ENCODE results near the gene IMMT.

IMMT gene

DNA sequence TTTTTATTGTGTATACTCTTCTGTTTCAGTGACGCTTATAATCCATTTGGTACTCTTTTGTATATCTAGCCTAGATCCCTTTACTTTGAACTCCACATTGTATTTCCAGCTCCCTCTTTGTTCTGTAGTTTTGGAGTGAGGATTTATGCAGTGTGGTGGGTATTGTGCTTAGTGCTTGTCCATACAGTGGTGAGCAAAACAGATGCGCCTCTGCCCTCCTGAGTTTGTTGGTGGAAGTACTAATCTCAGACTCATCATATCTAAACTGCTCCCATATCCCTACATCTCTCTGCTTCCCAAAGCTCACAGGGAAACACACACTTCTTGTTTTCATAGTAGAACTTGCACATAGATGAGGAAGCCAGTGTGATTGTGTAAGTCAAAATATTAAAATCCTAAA is 77.1 kb downstream of the IMMT start:
- H3K27ac ChIP-seq = no peak overlapping the region
- TF ChIP-seq, protein P1, sequence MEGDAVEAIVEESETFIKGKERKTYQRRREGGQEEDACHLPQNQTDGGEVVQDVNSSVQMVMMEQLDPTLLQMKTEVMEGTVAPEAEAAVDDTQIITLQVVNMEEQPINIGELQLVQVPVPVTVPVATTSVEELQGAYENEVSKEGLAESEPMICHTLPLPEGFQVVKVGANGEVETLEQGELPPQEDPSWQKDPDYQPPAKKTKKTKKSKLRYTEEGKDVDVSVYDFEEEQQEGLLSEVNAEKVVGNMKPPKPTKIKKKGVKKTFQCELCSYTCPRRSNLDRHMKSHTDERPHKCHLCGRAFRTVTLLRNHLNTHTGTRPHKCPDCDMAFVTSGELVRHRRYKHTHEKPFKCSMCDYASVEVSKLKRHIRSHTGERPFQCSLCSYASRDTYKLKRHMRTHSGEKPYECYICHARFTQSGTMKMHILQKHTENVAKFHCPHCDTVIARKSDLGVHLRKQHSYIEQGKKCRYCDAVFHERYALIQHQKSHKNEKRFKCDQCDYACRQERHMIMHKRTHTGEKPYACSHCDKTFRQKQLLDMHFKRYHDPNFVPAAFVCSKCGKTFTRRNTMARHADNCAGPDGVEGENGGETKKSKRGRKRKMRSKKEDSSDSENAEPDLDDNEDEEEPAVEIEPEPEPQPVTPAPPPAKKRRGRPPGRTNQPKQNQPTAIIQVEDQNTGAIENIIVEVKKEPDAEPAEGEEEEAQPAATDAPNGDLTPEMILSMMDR (IDR thresholded peaks at IDR 0.05) = no peak
- no peak for TF ChIP-seq ZFX (IDR thresholded peaks at IDR 0.05; ENCODE audit: borderline replicate concordance)

DNA sequence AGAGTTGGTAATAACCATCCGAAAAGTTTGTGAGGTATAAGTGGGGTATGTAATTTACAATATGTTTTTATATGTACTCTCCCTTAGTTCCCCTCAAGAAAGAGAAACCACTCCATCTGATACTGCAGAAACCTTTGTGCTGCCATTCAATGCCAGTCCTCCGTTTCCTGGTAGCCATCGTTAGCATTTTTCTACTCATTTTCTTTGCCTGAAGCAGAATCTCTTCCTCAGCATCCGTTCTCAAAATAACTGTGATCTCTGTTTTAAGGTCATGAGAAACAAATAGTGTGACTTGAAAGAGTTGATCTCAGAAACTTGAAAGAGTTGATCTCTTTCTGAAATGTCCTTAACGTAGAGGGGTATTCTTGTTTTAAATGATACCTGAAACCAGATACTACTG is 88.2 kb downstream of the IMMT start:
- peak overlapping the region; percentile 74 for H3K27ac ChIP-seq
- TF ChIP-seq, protein P1 (IDR thresholded peaks at IDR 0.05) = no peak
- no peak for TF ChIP-seq ZFX (IDR thresholded peaks at IDR 0.05; ENCODE audit: borderline replicate concordance)

GRCh38 chr2:86105969-86106945 is 89.0 kb downstream of the IMMT start, which contains the start of gene PTCD3:
TSS of gene PTCD3 (plus strand) at chr2:86106235. CDS start at chr2:86106248, 13 bp downstream.
- H3K27ac ChIP-seq = peak within 1 kb of the TSS; percentile 74
- TF ChIP-seq, protein P1 (IDR thresholded peaks at IDR 0.05) = no peak
- no peak for TF ChIP-seq ZFX (IDR thresholded peaks at IDR 0.05; ENCODE audit: borderline replicate concordance)

DNA sequence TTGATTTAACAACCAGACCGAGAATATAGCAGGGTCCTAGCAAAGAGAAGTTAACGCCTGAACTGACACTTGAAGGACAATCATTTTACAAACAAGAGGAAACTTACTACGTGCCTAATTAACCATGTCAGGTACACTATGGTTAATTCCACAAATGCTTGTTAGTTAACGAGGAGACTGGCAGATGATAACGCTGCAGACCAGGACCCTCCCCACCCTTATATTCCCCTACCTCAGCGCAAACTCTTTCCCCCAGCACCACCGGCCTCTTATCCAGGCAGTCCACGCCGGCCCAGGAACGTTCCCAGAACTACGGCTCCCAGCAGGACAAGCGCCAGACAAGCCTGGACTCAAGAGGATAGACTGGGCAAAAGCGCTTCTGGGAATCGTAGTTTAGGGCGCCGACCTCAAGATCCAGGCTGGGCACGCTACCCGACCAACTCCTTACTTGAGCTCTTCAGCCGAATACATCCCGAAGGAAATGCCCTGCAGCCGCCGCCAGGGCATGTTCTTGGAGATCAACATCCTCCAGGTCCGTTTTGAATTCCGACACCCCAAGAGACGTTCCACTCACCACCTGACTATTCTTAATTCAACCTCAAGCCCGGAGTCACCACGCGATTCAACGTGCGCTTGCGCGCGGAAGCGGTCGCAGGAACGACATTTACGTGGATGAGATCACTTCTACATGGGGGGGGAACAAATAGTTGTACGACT is 89.9 kb downstream of the IMMT start, which contains the start of gene POLR1A:
TSS of gene POLR1A (minus strand) at position 635 of the 717 bp plus-strand sequence. CDS start at position 525, 110 bp downstream.
- no peak for TF ChIP-seq ZFX (IDR thresholded peaks at IDR 0.05; ENCODE audit: borderline replicate concordance)
- TF ChIP-seq, protein P1 (IDR thresholded peaks at IDR 0.05) = no peak
- peak within 1 kb of the TSS; percentile 74 for H3K27ac ChIP-seq

GRCh38 chr2:86102157-86102556 is 93.1 kb downstream of the IMMT start:
- H3K27ac ChIP-seq = no peak overlapping the region
- TF ChIP-seq, protein P1 (IDR thresholded peaks at IDR 0.05) = no peak
- TF ChIP-seq ZFX (IDR thresholded peaks at IDR 0.05; ENCODE audit: borderline replicate concordance) = no peak

DNA sequence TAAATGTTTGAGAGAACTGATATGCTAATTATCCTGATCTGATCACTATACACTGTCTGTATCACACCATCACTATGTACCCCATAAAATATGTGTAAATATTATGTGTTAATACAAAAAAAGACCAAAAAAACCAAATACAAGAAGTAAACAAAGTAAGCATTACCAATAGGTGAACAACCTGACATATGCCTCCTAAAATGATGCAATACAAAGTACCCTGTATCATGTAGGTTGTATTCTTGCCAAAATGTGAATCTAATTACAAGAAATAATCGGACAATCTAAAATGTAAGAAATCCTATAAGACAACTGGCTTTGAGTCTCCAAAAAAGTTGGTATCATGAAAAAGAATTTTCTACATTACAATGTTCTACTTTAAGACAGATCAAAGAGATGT is 97.3 kb downstream of the IMMT start:
- TF ChIP-seq ZFX (IDR thresholded peaks at IDR 0.05; ENCODE audit: borderline replicate concordance) = no peak
- TF ChIP-seq, protein P1 (IDR thresholded peaks at IDR 0.05) = no peak
- H3K27ac ChIP-seq = no peak overlapping the region
